H1 (cell line): ENCODE measurements around the gene IPO9. TPM values are rescaled to one million over a fixed set of nuclear protein-coding genes. Genes with fewer than 3 reads are reported as not detected.

ENCODE experiments used
- CTCF ChIA-PET: fragments of 300-600 bp; sonication (Branson Sonifier 250); formaldehyde crosslinking; loops from one replicate; lab custom pipeline; 2021; ENCODE audit not compliant: partially characterized antibody; lab: Charles Lee
- POLR2A ChIA-PET: fragments of 300-600 bp; sonication (Branson Sonifier 250); formaldehyde crosslinking; loops from one replicate; lab custom pipeline; 2021; ENCODE audit warnings: inconsistent platforms; ENCODE audit not compliant: partially characterized antibody; lab: Charles Lee
- DNase-seq, 2 experiments: peaks; one replicate each; pipeline versions ENCODE4 v3.0.0 to v3.0.0-alpha.2; 2010 to 2022; ENCODE audit warnings: low spot score in 2 of 2, low read depth in 1 of 2, mixed read lengths in 1 of 2
- FAIRE-seq: peaks from 2 replicates; lab custom pipeline; 2011; peaks lifted over from hg19 to GRCh38; lab: Jason Lieb, UNC
- H2AFZ ChIP-seq: 2 replicates; pipeline ENCODE4 v1.8.1; 2012; ENCODE audit warnings: low read length, inconsistent platforms
- H2AK5ac ChIP-seq: 2 replicates; pipeline ENCODE4 v1.6.1; 2013; ENCODE audit warnings: low read depth, low read length
- H2BK120ac ChIP-seq: replicated peaks from 2 replicates; pipeline ENCODE3; 2013; ENCODE audit warnings: low read depth, low read length, inconsistent platforms
- H2BK12ac ChIP-seq: 2 replicates; pipeline ENCODE4 v1.6.1; 2013; ENCODE audit warnings: low read depth, low read length
- H2BK15ac ChIP-seq: 2 replicates; pipeline ENCODE4 v1.6.1; 2013; ENCODE audit warnings: low read length
- H2BK20ac ChIP-seq: 2 replicates; pipeline ENCODE4 v1.6.1; 2013; ENCODE audit warnings: low read length
- H2BK5ac ChIP-seq: 2 replicates; pipeline ENCODE4 v1.6.1; 2013; ENCODE audit warnings: low read depth, low read length
- H3K14ac ChIP-seq: 2 replicates; pipeline ENCODE4 v1.6.1; 2013; ENCODE audit warnings: inconsistent platforms; ENCODE audit not compliant: insufficient read length
- H3K18ac ChIP-seq: 2 replicates; pipeline ENCODE4 v1.6.1; 2013; ENCODE audit warnings: low read length; ENCODE audit errors: extremely low read depth
- H3K23ac ChIP-seq: 2 replicates; pipeline ENCODE4 v1.6.1; 2013; ENCODE audit warnings: inconsistent platforms; ENCODE audit not compliant: insufficient read length
- H3K23me2 ChIP-seq: 2 replicates; pipeline ENCODE4 v1.6.1; 2013; ENCODE audit warnings: low read depth, low read length
- H3K27ac ChIP-seq: 2 replicates; pipeline ENCODE4 v1.6.1; 2011; ENCODE audit warnings: low read depth, low read length, inconsistent platforms
- H3K27me3 ChIP-seq, 4 experiments: replicated peaks in 1 of 4; 1 replicate in 1 of 4; 2 replicates in 3 of 4; pipeline versions ENCODE4 v1.6.1 to v1.8.1; 2011 to 2013; ENCODE audit warnings: low read length in 3 of 4, mild to moderate bottlenecking in 3 of 4, inconsistent platforms in 2 of 4, mixed read lengths in 2 of 4, moderate library complexity in 1 of 4; ENCODE audit not compliant: control insufficient read depth in 3 of 4, insufficient read depth in 3 of 4; ENCODE audit errors: extremely low read depth in 1 of 4
- H3K36me3 ChIP-seq, 4 experiments: 2 replicates each; pipeline versions ENCODE4 v1.6.1 to v1.8.1; 2011 to 2013; ENCODE audit warnings: mild to moderate bottlenecking in 4 of 4, low read length in 3 of 4, moderate library complexity in 2 of 4, control low read depth in 1 of 4, inconsistent platforms in 1 of 4; ENCODE audit not compliant: insufficient read depth in 4 of 4, control insufficient read depth in 2 of 4
- H3K4ac ChIP-seq: replicated peaks from 2 replicates; pipeline ENCODE3; 2013; ENCODE audit warnings: low read length, low read depth, mixed read lengths, inconsistent platforms; ENCODE audit not compliant: insufficient read length
- H3K4me1 ChIP-seq, 4 experiments: replicated peaks in 1 of 4; 1 replicate in 1 of 4; 2 replicates in 3 of 4; pipeline versions ENCODE4 v1.6.1 to v1.8.1; 2011 to 2013; ENCODE audit warnings: low read length in 3 of 4, inconsistent platforms in 2 of 4, mixed read lengths in 1 of 4; ENCODE audit not compliant: insufficient read depth in 4 of 4, control insufficient read depth in 3 of 4
- H3K4me2 ChIP-seq, 2 experiments: 2 replicates each; pipeline versions ENCODE4 v1.6.1 to v1.8.1; 2011 to 2013; ENCODE audit warnings: low read depth in 2 of 2, low read length in 2 of 2, control low read depth in 1 of 2, inconsistent platforms in 1 of 2, mild to moderate bottlenecking in 1 of 2; ENCODE audit not compliant: insufficient read depth in 1 of 2
- H3K4me3 ChIP-seq, 4 experiments: fragments of 200-600, 300-600 bp in 1 of 4; sonication (generic), shearing (Covaris generic), sonication (Bioruptor Twin) in 1 of 4; 2 replicates each; pipeline versions ENCODE4 v1.5.1 to v1.8.1; 2011 to 2016; ENCODE audit warnings: low read length in 4 of 4, low read depth in 3 of 4, control low read depth in 2 of 4, inconsistent platforms in 2 of 4, mild to moderate bottlenecking in 2 of 4, mixed read lengths in 1 of 4, moderate library complexity in 1 of 4; ENCODE audit not compliant: insufficient read depth in 2 of 4; ENCODE audit errors: extremely low read depth in 1 of 4
- H3K56ac ChIP-seq: replicated peaks from 2 replicates; pipeline ENCODE3; 2013; ENCODE audit warnings: low read depth, mild to moderate bottlenecking, mixed read lengths, low read length, inconsistent platforms; ENCODE audit not compliant: insufficient read length
- H3K79me1 ChIP-seq: 2 replicates; pipeline ENCODE4 v1.6.1; 2013; ENCODE audit warnings: low read depth, low read length, control low read depth
- H3K79me2 ChIP-seq, 2 experiments: 2 replicates each; pipeline versions ENCODE4 v1.6.1 to v1.8.1; 2012 to 2013; ENCODE audit warnings: low read length in 2 of 2, mild to moderate bottlenecking in 2 of 2, inconsistent platforms in 1 of 2; ENCODE audit not compliant: insufficient read depth in 2 of 2, control insufficient read depth in 1 of 2
- H3K9ac ChIP-seq, 4 experiments: replicated peaks in 1 of 4; 1 replicate in 1 of 4; 2 replicates in 3 of 4; pipeline versions ENCODE4 v1.6.1 to v1.8.1; 2011 to 2013; ENCODE audit warnings: low read depth in 3 of 4, low read length in 3 of 4, control low read depth in 2 of 4, mild to moderate bottlenecking in 2 of 4, moderate library complexity in 2 of 4, inconsistent platforms in 1 of 4; ENCODE audit errors: extremely low read depth in 1 of 4
- H3K9me3 ChIP-seq, 2 experiments: 2 replicates each; pipeline versions ENCODE4 v1.6.1 to v1.8.1; 2012 to 2013; ENCODE audit warnings: mild to moderate bottlenecking in 2 of 2, moderate library complexity in 2 of 2, control low read depth in 1 of 2, inconsistent platforms in 1 of 2, low read depth in 1 of 2, low read length in 1 of 2, mixed read lengths in 1 of 2; ENCODE audit not compliant: insufficient read depth in 2 of 2
- H4K20me1 ChIP-seq, 2 experiments: replicated peaks in 1 of 2; 2 replicates each; pipeline versions ENCODE3 to v1.8.1; 2011 to 2013; ENCODE audit warnings: inconsistent platforms in 2 of 2, low read length in 2 of 2, mild to moderate bottlenecking in 1 of 2; ENCODE audit not compliant: insufficient read depth in 2 of 2, control insufficient read depth in 1 of 2
- H4K5ac ChIP-seq: 2 replicates; pipeline ENCODE4 v1.6.1; 2013; ENCODE audit warnings: low read length, low read depth, mixed read lengths, inconsistent platforms; ENCODE audit not compliant: insufficient read length
- H4K8ac ChIP-seq: 2 replicates; pipeline ENCODE4 v1.8.0; 2013; ENCODE audit warnings: mild to moderate bottlenecking, moderate library complexity, low read length, inconsistent platforms; ENCODE audit not compliant: insufficient read depth; ENCODE audit errors: extremely low read depth
- H4K91ac ChIP-seq: replicated peaks from 2 replicates; pipeline ENCODE3; 2013; ENCODE audit warnings: low read length, mixed read lengths, inconsistent platforms; ENCODE audit not compliant: insufficient read length
- BCL11A ChIP-seq, 2 experiments: IDR thresholded peaks; one replicate each; pipeline ENCODE4 v1.6.1; 2011; ENCODE audit warnings: low read depth in 2 of 2, low read length in 2 of 2, mild to moderate bottlenecking in 2 of 2
- CBX8 ChIP-seq: fragments of 300-800, 300-1000 bp; sonication (generic); IDR thresholded peaks from 2 replicates; pipeline ENCODE4 v1.7.1; 2016; ENCODE audit warnings: low read depth, low read length, borderline replicate concordance
- CREB1 ChIP-seq: IDR thresholded peaks from 2 replicates; pipeline ENCODE4 v1.6.1; 2012; ENCODE audit warnings: inconsistent platforms
- GABPA ChIP-seq: IDR thresholded peaks from 2 replicates; pipeline ENCODE4 v1.6.1; 2011; ENCODE audit warnings: mild to moderate bottlenecking, low read length, moderate library complexity, borderline replicate concordance; ENCODE audit not compliant: insufficient read depth
- JUN ChIP-seq: IDR thresholded peaks from 2 replicates; pipeline ENCODE4 v1.6.1; 2011; ENCODE audit warnings: low read depth, mild to moderate bottlenecking, improper control_type of control experiment, low read length
- NANOG ChIP-seq: IDR thresholded peaks from 2 replicates; pipeline ENCODE4 v1.6.1; 2011; ENCODE audit warnings: low read length, low read depth, mild to moderate bottlenecking, inconsistent platforms; ENCODE audit not compliant: insufficient read depth, poor library complexity, severe bottlenecking
- POLR2AphosphoS5 ChIP-seq: IDR thresholded peaks from 2 replicates; pipeline ENCODE4 v1.6.1; 2011; ENCODE audit warnings: low read depth, low read length
- RBBP5 ChIP-seq: IDR thresholded peaks from 2 replicates; pipeline ENCODE4 v1.7.1; 2012; ENCODE audit warnings: low read depth, mild to moderate bottlenecking, inconsistent platforms, low read length, moderate library complexity, borderline replicate concordance
- RNF2 ChIP-seq: fragments of 200-900, 300-1000 bp; sonication (generic); IDR thresholded peaks from 2 replicates; pipeline ENCODE4 v1.7.1; 2016; ENCODE audit warnings: borderline replicate concordance, low read depth, mild to moderate bottlenecking, antibody characterized with exemption, low read length; ENCODE audit not compliant: poor library complexity, severe bottlenecking; ENCODE audit errors: missing control alignments
- YY1 ChIP-seq: IDR thresholded peaks from 2 replicates; pipeline ENCODE4 v1.6.1; 2011; ENCODE audit warnings: low read depth, mild to moderate bottlenecking, low read length
- WGBS, 2 experiments: shearing (Covaris generic) in 1 of 2; methylation state at CpG; one replicate each; pipeline versions ENCODE4 v1.1.6 to v1.1.7; 2013 to 2015; ENCODE audit warnings: low lambda C conversion rate in 2 of 2, mixed read lengths in 2 of 2, inconsistent platforms in 1 of 2, low coverage in 1 of 2, missing lambda C conversion rate in 1 of 2; ENCODE audit not compliant: insufficient replicate concordance in 2 of 2, insufficient coverage in 1 of 2, insufficient read length in 1 of 2; ENCODE audit errors: extremely low coverage in 1 of 2, missing lambda C conversion rate in 1 of 2; 5-methylcytosine and 5-hydroxymethylcytosine counted together
- polyA plus RNA-seq, 7 experiments: library from polyadenylated mRNA; depleted of rRNA in 3 of 7; stranded (reverse) in 5 of 7; unstranded in 2 of 7; fragments of >200 nt in 5 of 7; fragments of 200-250 nt in 2 of 7; gene quantifications; 1 replicate in 5 of 7; 2 replicates in 1 of 7; 4 replicates in 1 of 7; pipeline versions ENCODE4 v1.2.1 to v1.2.3, GENCODE V29; 2011 to 2013; ENCODE audit warnings: missing spikeins in 2 of 7, mixed read lengths in 2 of 7
- total RNA-seq: library from RNA; stranded (reverse); fragmentation: NEBNext Ultra II Directional; extraction: Animal tissue kit (Norgen Biotek cat#: 25700); gene quantifications from 2 replicates; pipeline ENCODE4 v1.2.1, GENCODE V29; 2021
- TF ChIP-seq, protein P1 (sequence below): IDR thresholded peaks from 2 replicates; pipeline ENCODE4 v1.6.1; 2012; ENCODE audit warnings: low read length, inconsistent platforms

Gene IPO9
- total and polyA plus RNA-seq, 2 of the 8 experiments (the other 6 are each of a cell fraction or from before 2014, with no cell fraction given), result 61.0 to 122 TPM

DNA sequence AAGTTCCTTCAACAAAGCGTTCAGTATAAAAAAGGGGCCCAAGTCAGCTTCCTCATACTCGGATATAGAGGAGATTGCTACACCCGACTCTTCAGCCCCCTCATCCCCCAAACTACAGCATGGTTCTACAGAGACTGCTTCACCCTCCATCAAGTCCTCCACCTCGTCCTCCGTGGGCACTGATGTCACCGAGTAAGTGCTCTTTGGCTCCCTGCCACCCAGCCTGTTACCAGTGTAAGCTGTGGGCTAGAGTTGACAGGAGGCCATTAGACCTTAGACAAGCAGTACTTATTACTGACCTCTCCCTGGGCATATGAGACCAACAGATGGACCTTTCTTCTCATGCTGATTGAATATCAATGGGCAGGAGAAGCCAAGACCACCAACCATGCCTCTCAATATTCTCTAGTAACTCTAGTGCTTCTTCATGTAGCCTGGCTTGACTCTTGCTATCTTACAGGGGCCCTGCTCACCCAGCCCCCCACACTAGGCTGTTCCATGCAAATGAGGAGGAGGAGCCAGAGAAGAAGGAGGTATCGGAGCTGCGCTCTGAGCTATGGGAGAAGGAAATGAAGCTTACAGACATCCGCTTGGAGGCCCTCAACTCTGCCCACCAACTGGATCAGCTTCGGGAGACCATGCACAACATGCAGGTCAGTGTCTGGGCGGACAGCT lies 20.9 kb upstream of the IPO9 start:
- Histone ChIP-seq H3K4ac (no peak overlapping the region), H3K79me1 (no peaks in the 10 kb centered on the region), H3K23me2 (no peaks in the 10 kb centered on the region; the same call in 1 of the 2 replicates), H4K5ac (no peak overlapping the region), H2BK120ac (no peak overlapping the region), H3K36me3 (peaks cover 33 to 85% (median 58%) of the 10 kb centered on the region in 4 experiments), H3K23ac (no peak overlapping the region), H4K91ac (no peak overlapping the region), H3K18ac (no peak overlapping the region), H4K8ac (no peak overlapping the region), H3K9me3 (no peaks in the 10 kb centered on the region), H2BK20ac (no peak overlapping the region), H3K79me2 (no peaks in the 10 kb centered on the region), H3K56ac (no peak overlapping the region), H3K27me3 (no peaks in the 10 kb centered on the region), H3K9ac (no peak overlapping the region; a peak in 1 of 7 replicates), H4K20me1 (peaks cover 4% of the 10 kb centered on the region in 2 experiments), H2AFZ (no peak overlapping the region), H2AK5ac (no peak overlapping the region), H2BK15ac (no peak overlapping the region), H3K27ac (no peak overlapping the region), H3K14ac (no peak overlapping the region), H3K4me3 (no peak overlapping the region), H3K4me2 (no peak overlapping the region), H3K4me1 (no peaks in the 10 kb centered on the region), H2BK5ac (no peak overlapping the region), H2BK12ac (no peak overlapping the region)
- FAIRE-seq, result no peak
- CTCF ChIA-PET, result interaction anchor here (0.6 to 4.1 kb wide), 9 partner anchors 10 to 336 kb away, joined by 3 to 41 read pairs (median 4); no protein-coding TSS in a partner anchor
- 92% methylated on average over 11 of the region's 11 CpGs; no CpG with 5 or more reads in 1 of the 2 experiments for WGBS, 2 experiments
- POLR2A ChIA-PET, result no interaction called here
- no peak for DNase-seq
- TF ChIP-seq, protein P1, sequence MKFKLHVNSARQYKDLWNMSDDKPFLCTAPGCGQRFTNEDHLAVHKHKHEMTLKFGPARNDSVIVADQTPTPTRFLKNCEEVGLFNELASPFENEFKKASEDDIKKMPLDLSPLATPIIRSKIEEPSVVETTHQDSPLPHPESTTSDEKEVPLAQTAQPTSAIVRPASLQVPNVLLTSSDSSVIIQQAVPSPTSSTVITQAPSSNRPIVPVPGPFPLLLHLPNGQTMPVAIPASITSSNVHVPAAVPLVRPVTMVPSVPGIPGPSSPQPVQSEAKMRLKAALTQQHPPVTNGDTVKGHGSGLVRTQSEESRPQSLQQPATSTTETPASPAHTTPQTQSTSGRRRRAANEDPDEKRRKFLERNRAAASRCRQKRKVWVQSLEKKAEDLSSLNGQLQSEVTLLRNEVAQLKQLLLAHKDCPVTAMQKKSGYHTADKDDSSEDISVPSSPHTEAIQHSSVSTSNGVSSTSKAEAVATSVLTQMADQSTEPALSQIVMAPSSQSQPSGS, result no peak
- TF ChIP-seq JUN (no peak), GABPA (no peak), CREB1 (no peak), YY1 (no peak), CBX8 (no peak), NANOG (no peak), RBBP5 (no peak), POLR2AphosphoS5 (no peak), BCL11A (IDR thresholded peaks at IDR 0.05; ENCODE audit: low read depth in 2 of 2, low read length in 2 of 2) (no peak), RNF2 (no peak)
